ENCODE data around the gene PAQR6.
A peak's percentile ranks its signal among the peaks of the same experiment; 100 is the strongest.

- TF ChIP-seq MAX (IDR thresholded peaks at IDR 0.05): no peak
- TF ChIP-seq CTCF (IDR thresholded peaks at IDR 0.05; ENCODE audit: low read depth, low read length, missing input control): no peak
- TF ChIP-seq GABPA (IDR thresholded peaks at IDR 0.05 in 1 of 2, conservative IDR thresholded peaks at IDR 0.05 in 1 of 2): no peak
- TF ChIP-seq RAD21 (IDR thresholded peaks at IDR 0.05): peak in 1 of 2 donors; percentile 19
- no peak for TF ChIP-seq NR2F2 (IDR thresholded peaks at IDR 0.05)
- no peak for TF ChIP-seq REST (IDR thresholded peaks at IDR 0.05)
These were observed 28.7 kb upstream of the PAQR6 start for GRCh38 chr1:156276532-156276931.

All from liver (tissue), 3 donors.